GM12878 (cell line): ENCODE measurements around the gene DPY19L1. TPM values are rescaled to one million over a fixed set of nuclear protein-coding genes. Genes with fewer than 3 reads are reported as not detected.
"Not testable (repeated sequence)": the region's sequence is repeated elsewhere in the genome, so short reads cannot be mapped to it uniquely, and the experiment has no call there.

Experiments
- ATAC-seq: fragments of 200-7000 bp; cut with Tn5 transposase; 3 replicates; pipeline ENCODE4 v1.9.1; 2020; ENCODE audit warnings: mild to moderate bottlenecking, moderate library complexity
- BruUV-seq: library from RNA; stranded (reverse); fragments of 400-500 nt; replicated peaks from 2 replicates; lab custom pipeline; 2021; lab: Mats Ljungman, UMichigan
- CTCF ChIA-PET: fragments of 300-600 bp; sonication (Branson Sonifier 250); formaldehyde crosslinking; extraction: SDS; loops from one replicate; lab custom pipeline; 2021; ENCODE audit warnings: inconsistent platforms; lab: Yijun Ruan, JAX
- POLR2A ChIA-PET: fragments of 350-600 bp; formaldehyde crosslinking; extraction: SDS; loops from one replicate; lab custom pipeline; 2021; ENCODE audit warnings: inconsistent platforms; lab: Charles Lee
- RAD21 ChIA-PET: fragments of 300-600 bp; sonication (Branson Sonifier 250); formaldehyde crosslinking; loops from one replicate; lab custom pipeline; 2023; ENCODE audit warnings: antibody characterized with exemption; ENCODE audit not compliant: unreplicated experiment; lab: Charles Lee
- SMC1A ChIA-PET: fragments of 300-600 bp; sonication (Branson Sonifier 250); formaldehyde crosslinking; loops from one replicate; lab custom pipeline; 2023; ENCODE audit not compliant: unreplicated experiment, uncharacterized antibody; lab: Charles Lee
- DNase-seq: peaks from one replicate; pipeline ENCODE4 v3.0.0-alpha.2; 2011; ENCODE audit warnings: low read depth, low spot score
- FAIRE-seq: peaks from 3 replicates; lab custom pipeline; 2011; peaks lifted over from hg19 to GRCh38; lab: Jason Lieb, UNC
- H2AFZ ChIP-seq: 2 replicates; pipeline ENCODE4 v1.6.0; 2011; ENCODE audit warnings: low read depth, low read length, control low read depth; ENCODE audit not compliant: control insufficient read depth
- H3K27ac ChIP-seq: 2 replicates; pipeline ENCODE4 v1.5.1; 2011; ENCODE audit warnings: control low read depth; ENCODE audit not compliant: control insufficient read depth, insufficient read depth
- H3K27me3 ChIP-seq, 2 experiments: replicated peaks in 1 of 2; 2 replicates each; pipeline versions ENCODE4 v1.6.0 to v1.6.1; 2011; ENCODE audit warnings: low read length in 1 of 2; ENCODE audit not compliant: control insufficient read depth in 2 of 2, insufficient read depth in 2 of 2
- H3K36me3 ChIP-seq, 2 experiments: 2 replicates each; pipeline ENCODE4 v1.5.1; 2011; ENCODE audit warnings: low read length in 1 of 2; ENCODE audit not compliant: control insufficient read depth in 2 of 2, insufficient read depth in 2 of 2
- H3K4me1 ChIP-seq: 2 replicates; pipeline ENCODE4 v1.6.1; 2011; ENCODE audit warnings: mild to moderate bottlenecking, low read length, moderate library complexity, mixed read lengths; ENCODE audit not compliant: control insufficient read depth, insufficient read depth
- H3K4me2 ChIP-seq: 2 replicates; pipeline ENCODE4 v1.6.0; 2011; ENCODE audit warnings: control low read depth; ENCODE audit not compliant: control insufficient read depth, insufficient read depth
- H3K4me3 ChIP-seq: fragments of 200-600 bp; sonication (generic); 2 replicates; pipeline ENCODE4 v1.5.1; 2016
- H3K79me2 ChIP-seq: 2 replicates; pipeline ENCODE4 v1.6.0; 2011; ENCODE audit warnings: low read length; ENCODE audit not compliant: control insufficient read depth, insufficient read depth
- H3K9ac ChIP-seq: 2 replicates; pipeline ENCODE4 v1.8.0; 2011; ENCODE audit warnings: low read length, control low read depth, mixed read lengths; ENCODE audit not compliant: control insufficient read depth, insufficient read depth
- H3K9me3 ChIP-seq: replicated peaks from 3 replicates; pipeline ENCODE4 v1.5.1; 2011; ENCODE audit warnings: mild to moderate bottlenecking, low read length; ENCODE audit not compliant: control insufficient read depth, insufficient read depth
- H4K20me1 ChIP-seq: 2 replicates; pipeline ENCODE4 v1.6.0; 2011; ENCODE audit not compliant: control insufficient read depth, insufficient read depth
- WGBS: methylation state at CpG from one replicate; pipeline ENCODE4 v1.1.6; 2016; ENCODE audit warnings: low lambda C conversion rate; ENCODE audit not compliant: insufficient replicate concordance, insufficient coverage; ENCODE audit errors: missing lambda C conversion rate; 5-methylcytosine and 5-hydroxymethylcytosine counted together
- in situ Hi-C: fragments of 300-500 bp; cut with MboI; formaldehyde crosslinking; loops from 9 replicates; pipeline ENCODE4 v1.14.3; 2018; ENCODE audit warnings: mixed read lengths
- intact Hi-C: fragments of 100-400 bp; cut with micrococcal nuclease; formaldehyde crosslinking; loops from one replicate; pipeline ENCODE4 v1.14.2; 2022; ENCODE audit not compliant: unreplicated experiment
- polyA plus RNA-seq, 11 experiments: library from polyadenylated mRNA; depleted of rRNA in 4 of 11; unstranded in 6 of 11; stranded (reverse) in 5 of 11; fragments of >200 nt; fragmentation: Nextera tagmentation in 4 of 11; fragmentation: Illumina TruSeq in 1 of 11; extraction: Ambion mirVana in 4 of 11; extraction: Trizol in 1 of 11; gene quantifications; 1 replicate in 1 of 11; 2 replicates in 10 of 11; pipeline versions ENCODE4 v1.2.1 to v1.2.3, GENCODE V29; 2011 to 2016; ENCODE audit warnings: inconsistent platforms in 2 of 11, missing spikeins in 2 of 11, low read depth in 1 of 11
- total RNA-seq, 4 experiments: library from RNA; depleted of rRNA in 3 of 4; stranded (reverse); fragments of >200 nt in 3 of 4; fragmentation: Illumina TruSeq in 1 of 4; extraction: Trizol in 1 of 4; gene quantifications; 2 replicates each; pipeline versions ENCODE4 v1.2.1 to v1.2.3, GENCODE V29; 2013 to 2021

Gene DPY19L1
- total and polyA plus RNA-seq, 10 of the 15 experiments (the other 5 are each of a cell fraction or from before 2014, with no cell fraction given) = 0.47 to 35.4 (median 3.8) TPM

DNA sequence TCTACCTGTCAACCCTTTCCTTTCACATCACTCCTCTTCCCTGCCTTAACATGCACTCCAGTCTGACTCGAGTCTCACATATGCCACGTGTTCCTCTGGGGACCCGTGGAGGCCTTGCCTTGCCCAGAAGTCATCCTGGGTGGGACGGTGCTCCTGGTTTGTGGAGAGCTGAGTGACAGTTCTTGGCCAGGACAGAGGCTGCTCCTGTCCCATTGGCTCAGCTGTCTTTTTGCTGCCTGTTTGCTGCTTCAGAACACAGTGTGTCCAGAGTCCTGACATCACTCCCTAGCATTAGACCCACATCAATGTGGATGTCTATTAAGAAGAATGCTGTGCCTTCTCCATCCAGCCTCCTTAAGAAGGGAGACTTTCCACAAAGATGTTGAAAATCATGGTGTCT, 116.8 kb downstream of the DPY19L1 start:
- WGBS = 15% methylated on average over 4 of the region's 4 CpGs
- H2AFZ ChIP-seq, CTCF ChIA-PET, DNase-seq, H3K4me1 ChIP-seq, in situ Hi-C loops, RAD21 ChIA-PET, POLR2A ChIA-PET, H3K27ac ChIP-seq, FAIRE-seq, H3K9me3 ChIP-seq, SMC1A ChIA-PET, H3K4me3 ChIP-seq, H4K20me1 ChIP-seq, intact Hi-C loops, ATAC-seq, H3K9ac ChIP-seq, BruUV-seq, H3K4me2 ChIP-seq, H3K79me2 ChIP-seq, H3K36me3 ChIP-seq, H3K27me3 ChIP-seq: not testable (repeated sequence)

DNA sequence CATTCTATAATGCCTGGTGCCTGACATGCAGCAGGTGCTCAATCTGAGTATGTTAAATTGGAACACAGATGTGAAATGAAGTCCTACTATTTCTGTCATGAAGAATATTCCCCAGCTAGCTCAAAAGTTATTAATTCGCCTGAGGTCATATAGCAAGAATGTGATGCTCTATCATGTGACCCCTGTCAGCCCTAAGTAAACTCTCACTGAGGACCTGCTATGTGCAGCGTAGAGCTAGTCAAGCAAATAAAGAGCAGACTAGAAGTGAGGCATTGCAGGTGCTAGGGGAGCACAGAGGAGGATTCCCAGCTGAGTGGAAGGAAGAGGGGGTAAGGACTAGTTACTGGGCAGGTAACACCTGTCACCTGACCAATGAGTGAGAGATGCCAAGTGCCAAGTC, 118.2 kb downstream of the DPY19L1 start:
- BruUV-seq, DNase-seq, ATAC-seq, H3K27me3 ChIP-seq, in situ Hi-C loops, H2AFZ ChIP-seq, H4K20me1 ChIP-seq, H3K9me3 ChIP-seq, RAD21 ChIA-PET, POLR2A ChIA-PET, FAIRE-seq, H3K4me3 ChIP-seq, H3K79me2 ChIP-seq, H3K4me1 ChIP-seq, H3K36me3 ChIP-seq, H3K27ac ChIP-seq, H3K4me2 ChIP-seq, H3K9ac ChIP-seq, intact Hi-C loops, SMC1A ChIA-PET: not testable (repeated sequence)
- CTCF ChIA-PET = interaction anchor here (1.3 kb wide), 1 partner anchor 9 kb away, joined by 4 read pairs; no protein-coding TSS in a partner anchor
- 38% methylated on average over 2 of the region's 2 CpGs for WGBS

DNA sequence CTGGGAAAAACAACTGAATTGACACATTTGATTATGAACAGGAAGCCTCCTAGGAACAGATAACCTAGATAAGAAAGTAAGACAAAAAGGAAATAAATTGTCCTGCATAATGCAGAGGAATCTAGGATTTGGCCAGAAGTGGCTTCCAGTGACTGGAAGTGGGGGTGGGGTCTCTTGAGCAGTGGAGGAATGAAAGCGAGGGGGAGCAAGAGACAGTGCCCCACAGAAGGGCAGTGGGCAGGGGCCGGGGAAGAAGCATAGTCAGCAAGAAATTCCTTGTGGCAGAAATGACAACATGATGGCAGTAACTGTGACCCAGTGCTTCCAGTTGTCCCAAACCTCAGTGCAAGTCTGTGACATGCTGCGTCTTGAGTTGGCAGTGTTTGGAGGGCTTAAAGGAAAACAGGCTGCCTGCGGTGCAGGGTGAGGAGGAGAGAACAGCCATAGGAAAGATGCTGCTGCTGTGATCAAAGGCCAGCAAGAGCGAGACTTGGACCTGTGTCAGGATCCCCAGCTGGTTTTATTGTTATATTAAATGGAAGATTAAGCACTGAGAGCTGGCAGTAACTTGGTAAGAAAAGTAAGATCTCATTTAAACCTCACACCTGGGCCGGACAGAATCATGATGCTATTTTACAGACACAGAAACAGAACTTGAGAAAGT, 119.0 kb downstream of the DPY19L1 start:
- H2AFZ ChIP-seq, H3K36me3 ChIP-seq, FAIRE-seq, in situ Hi-C loops, H3K27ac ChIP-seq, BruUV-seq, H3K79me2 ChIP-seq, H3K4me1 ChIP-seq, H3K9me3 ChIP-seq, POLR2A ChIA-PET, DNase-seq, RAD21 ChIA-PET, H3K4me3 ChIP-seq, H3K27me3 ChIP-seq, ATAC-seq, H3K4me2 ChIP-seq, H4K20me1 ChIP-seq, H3K9ac ChIP-seq, SMC1A ChIA-PET, intact Hi-C loops: not testable (repeated sequence)
- CTCF ChIA-PET = interaction anchor here (1.3 kb wide), 1 partner anchor 9 kb away, joined by 4 read pairs; no protein-coding TSS in a partner anchor
- 10% methylated on average over 5 of the region's 6 CpGs for WGBS

DNA sequence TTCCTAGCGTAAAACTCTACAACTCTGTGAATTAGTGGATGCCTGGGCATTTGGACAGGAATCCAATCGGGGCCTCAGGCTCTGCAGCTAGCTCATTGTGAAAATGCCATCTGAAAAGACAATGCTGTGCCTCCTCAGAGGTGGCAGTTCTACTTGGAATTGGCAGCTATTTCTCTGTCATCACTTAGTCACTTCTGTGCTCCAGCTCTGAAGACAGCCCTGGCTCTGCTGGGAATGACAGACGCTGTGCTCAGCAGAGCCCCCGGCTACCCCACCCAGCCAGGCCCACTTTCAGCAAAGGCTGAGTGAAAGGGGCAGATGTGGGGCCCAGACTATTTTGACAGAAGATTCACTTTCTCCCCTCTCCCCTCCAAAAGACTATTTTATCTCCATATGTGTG, 119.8 kb downstream of the DPY19L1 start:
- H3K79me2 ChIP-seq, intact Hi-C loops, ATAC-seq, RAD21 ChIA-PET, H3K9ac ChIP-seq, H3K4me1 ChIP-seq, FAIRE-seq, DNase-seq, CTCF ChIA-PET, H3K27ac ChIP-seq, BruUV-seq, in situ Hi-C loops, H3K4me3 ChIP-seq, H3K9me3 ChIP-seq, H4K20me1 ChIP-seq, POLR2A ChIA-PET, H3K4me2 ChIP-seq, SMC1A ChIA-PET, H3K27me3 ChIP-seq, H3K36me3 ChIP-seq, H2AFZ ChIP-seq: not testable (repeated sequence)
- WGBS = 14% methylated on average over 4 of the region's 4 CpGs
